ENCODE measurements around the gene RBM33. TPM values are rescaled to one million over a fixed set of nuclear protein-coding genes. Genes with fewer than 3 reads are reported as not detected.

RBM33 gene
- total RNA-seq, 1 donor from 2014 or later, result 62.8 TPM

- Histone ChIP-seq H3K4me1 (no peaks in the 10 kb centered on the region), H3K36me3 (no peaks in the 10 kb centered on the region), H3K27ac (no peak overlapping the region), H3K4me3 (no peak overlapping the region), H3K9me3 (no peaks in the 10 kb centered on the region), H3K27me3 (peaks cover 17% of the 10 kb centered on the region)
- DNase-seq, result no peak
- no peak for ATAC-seq
- intact Hi-C loops (cut with DNase I), result no loop called here
- TF ChIP-seq CTCF (IDR thresholded peaks at IDR 0.05), result no peak
Measured at GRCh38 chr7:155792999-155793560, 148.6 kb downstream of the RBM33 start.

DNA sequence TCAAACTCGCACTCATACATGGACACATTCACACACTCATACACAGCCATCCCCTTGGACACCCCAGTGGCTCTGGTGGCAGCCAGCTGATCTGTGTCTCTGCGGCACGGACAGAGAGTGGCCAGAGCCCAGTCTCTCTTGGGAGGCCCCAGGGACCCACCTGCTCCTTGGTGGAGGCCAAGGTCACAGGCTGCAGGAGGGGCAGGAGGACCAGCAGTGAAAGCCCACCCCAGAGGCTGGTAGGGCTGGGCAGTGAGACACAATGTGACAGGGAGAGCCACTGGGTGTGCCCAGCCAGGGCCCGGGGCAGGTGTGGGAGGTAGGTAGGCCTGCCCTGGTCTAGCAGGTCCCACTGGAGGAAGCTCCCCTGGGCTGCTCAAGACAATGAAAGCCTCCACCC is 149.3 kb downstream of the RBM33 start:
- no peaks in the 10 kb centered on the region for H3K36me3 ChIP-seq
- ATAC-seq (no peak), DNase-seq (no peak)
- no peak overlapping the region for H3K4me3 ChIP-seq
- no peaks in the 10 kb centered on the region for H3K4me1 ChIP-seq
- no peaks in the 10 kb centered on the region for H3K9me3 ChIP-seq
- no peak for TF ChIP-seq CTCF (IDR thresholded peaks at IDR 0.05)
- intact Hi-C loops (cut with DNase I), result no loop called here
- H3K27me3 ChIP-seq, result peaks cover 17% of the 10 kb centered on the region
- no peak overlapping the region for H3K27ac ChIP-seq

- H3K4me3 ChIP-seq, result no peak overlapping the region
- peaks cover 17% of the 10 kb centered on the region for H3K27me3 ChIP-seq
- intact Hi-C loops (cut with DNase I), result no loop called here
- TF ChIP-seq CTCF (IDR thresholded peaks at IDR 0.05), result no peak
- no peaks in the 10 kb centered on the region for H3K36me3 ChIP-seq
- H3K9me3 ChIP-seq, result no peaks in the 10 kb centered on the region
- ATAC-seq (no peak), DNase-seq (no peak)
- H3K4me1 ChIP-seq, result no peaks in the 10 kb centered on the region
- H3K27ac ChIP-seq, result no peak overlapping the region
Measured at GRCh38 chr7:155794196-155794595, 149.7 kb downstream of the RBM33 start.

DNA sequence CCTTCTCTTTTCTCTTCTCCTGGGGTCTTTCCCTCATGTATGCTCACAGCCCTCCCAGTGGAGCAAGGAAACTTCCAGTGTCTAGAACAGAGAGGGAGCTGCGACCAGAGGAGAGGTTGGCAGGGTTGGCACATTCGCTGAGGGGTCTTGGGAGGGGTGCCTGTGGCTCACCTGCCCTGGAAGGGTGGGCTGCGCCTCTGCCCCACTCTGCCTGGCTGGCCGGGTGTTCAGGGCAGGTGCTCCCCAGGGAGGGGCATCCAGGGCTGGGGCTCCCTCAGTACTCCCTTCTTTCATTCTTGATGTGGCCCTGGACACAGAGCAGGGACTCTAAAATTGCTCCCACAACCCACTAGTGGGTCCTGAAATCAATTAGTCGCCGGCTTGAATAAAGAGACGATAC is 150.9 kb downstream of the RBM33 start:
- no peak for TF ChIP-seq CTCF (IDR thresholded peaks at IDR 0.05)
- Histone ChIP-seq H3K27ac (no peak overlapping the region), H3K36me3 (no peaks in the 10 kb centered on the region), H3K4me1 (no peaks in the 10 kb centered on the region), H3K9me3 (no peaks in the 10 kb centered on the region), H3K27me3 (peaks cover 21% of the 10 kb centered on the region), H3K4me3 (no peak overlapping the region)
- intact Hi-C loops (cut with DNase I), result no loop called here
- no peak for DNase-seq
- ATAC-seq, result no peak

DNA sequence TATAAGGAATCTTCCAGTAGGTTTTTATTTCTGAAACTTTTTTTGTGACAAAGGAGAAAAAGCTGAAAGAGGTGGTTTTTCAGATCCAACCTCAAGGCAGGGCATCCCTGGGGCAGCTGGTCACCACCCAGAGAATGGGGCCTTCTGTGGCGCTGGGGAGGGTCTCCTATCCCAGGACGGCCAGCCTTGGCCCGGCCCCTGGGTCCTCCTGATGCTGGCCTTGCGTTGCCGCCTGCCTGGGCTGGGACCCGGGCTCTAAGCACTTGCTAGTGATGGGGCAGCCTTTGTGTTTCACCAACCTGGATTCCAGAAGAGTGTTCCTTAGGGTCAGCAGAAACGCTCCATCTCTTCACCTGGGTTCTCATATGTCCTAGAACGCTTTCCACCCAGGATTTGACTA is 151.5 kb downstream of the RBM33 start:
- Histone ChIP-seq H3K27ac (no peak overlapping the region), H3K36me3 (no peaks in the 10 kb centered on the region), H3K4me1 (no peaks in the 10 kb centered on the region), H3K4me3 (no peak overlapping the region), H3K9me3 (no peaks in the 10 kb centered on the region), H3K27me3 (peaks cover 26% of the 10 kb centered on the region)
- no peak for TF ChIP-seq CTCF (IDR thresholded peaks at IDR 0.05)
- DNase-seq (no peak), ATAC-seq (no peak)
- intact Hi-C loops (cut with DNase I), result no loop called here
